ENCODE measurements around the gene TRNP1. TPM values are rescaled to one million over a fixed set of nuclear protein-coding genes. Genes with fewer than 3 reads are reported as not detected.

Gene TRNP1
- total RNA-seq, 1 experiment from 2014 or later: 0.42 TPM

DNA sequence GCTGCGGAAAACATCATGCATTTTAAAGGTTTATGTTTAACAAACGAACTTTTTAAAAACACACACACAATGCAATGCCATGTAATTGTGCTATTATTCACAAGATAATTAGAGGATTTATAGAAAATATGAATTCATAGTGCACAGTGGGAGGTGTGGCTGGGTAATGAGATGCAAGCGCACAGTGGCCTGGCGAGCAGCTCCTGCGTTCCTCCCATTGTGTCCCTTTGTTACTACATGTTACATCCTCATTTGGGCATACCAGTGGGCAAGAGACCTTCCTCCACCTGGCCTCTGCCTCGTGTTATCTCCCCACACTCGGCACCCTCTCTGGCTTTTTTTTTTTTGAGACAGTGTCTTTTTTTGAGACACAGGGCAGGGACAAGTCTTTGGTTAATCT lies 49.2 kb downstream of the TRNP1 start:
- 0 out of 2 replicates have a peak, but pooled peaks cover 3% of the 10 kb centered on the region for H3K27me3 ChIP-seq
- DNase-seq: no peak
- no peaks in the 10 kb centered on the region for H3K4me1 ChIP-seq
- H3K27ac ChIP-seq: no peak overlapping the region
- no peak overlapping the region for H3K4me3 ChIP-seq
- H3K9me3 ChIP-seq (replicated peaks): no peaks in the 10 kb centered on the region
- no peaks in the 10 kb centered on the region for H3K36me3 ChIP-seq

DNA sequence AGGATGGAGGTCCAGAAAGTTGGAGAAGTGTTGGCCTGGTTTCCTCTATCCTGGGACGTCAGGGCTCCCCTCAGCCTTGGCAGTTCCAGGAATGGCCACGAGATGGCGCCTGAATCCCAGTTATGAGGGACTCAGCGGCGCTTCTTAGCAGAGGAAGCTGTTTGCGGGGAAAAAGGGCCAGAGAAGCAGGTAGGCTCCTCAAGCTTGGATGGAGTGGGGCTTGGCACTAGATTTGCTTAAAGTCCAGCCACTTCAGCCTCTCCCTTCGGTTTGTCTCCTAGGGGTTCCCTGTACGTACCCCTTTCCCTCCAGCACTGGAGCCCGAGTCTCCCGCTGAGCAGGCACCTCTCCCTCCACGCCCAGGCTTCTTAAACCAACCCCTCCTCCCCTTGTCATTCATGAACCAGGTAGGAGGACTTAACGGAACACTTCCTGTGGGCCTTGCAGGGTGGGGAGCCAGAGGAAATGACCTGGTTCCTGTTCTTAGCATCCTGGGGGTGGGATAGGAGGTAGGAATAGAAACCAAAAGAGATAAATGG lies 51.2 kb downstream of the TRNP1 start:
- no peaks in the 10 kb centered on the region for H3K27me3 ChIP-seq
- no peaks in the 10 kb centered on the region for H3K36me3 ChIP-seq
- peak; percentile 77 to 92 for DNase-seq
- no peak overlapping the region for H3K4me3 ChIP-seq
- H3K27ac ChIP-seq: no peak overlapping the region
- H3K4me1 ChIP-seq: no peaks in the 10 kb centered on the region
- no peaks in the 10 kb centered on the region for H3K9me3 ChIP-seq (replicated peaks)

DNA sequence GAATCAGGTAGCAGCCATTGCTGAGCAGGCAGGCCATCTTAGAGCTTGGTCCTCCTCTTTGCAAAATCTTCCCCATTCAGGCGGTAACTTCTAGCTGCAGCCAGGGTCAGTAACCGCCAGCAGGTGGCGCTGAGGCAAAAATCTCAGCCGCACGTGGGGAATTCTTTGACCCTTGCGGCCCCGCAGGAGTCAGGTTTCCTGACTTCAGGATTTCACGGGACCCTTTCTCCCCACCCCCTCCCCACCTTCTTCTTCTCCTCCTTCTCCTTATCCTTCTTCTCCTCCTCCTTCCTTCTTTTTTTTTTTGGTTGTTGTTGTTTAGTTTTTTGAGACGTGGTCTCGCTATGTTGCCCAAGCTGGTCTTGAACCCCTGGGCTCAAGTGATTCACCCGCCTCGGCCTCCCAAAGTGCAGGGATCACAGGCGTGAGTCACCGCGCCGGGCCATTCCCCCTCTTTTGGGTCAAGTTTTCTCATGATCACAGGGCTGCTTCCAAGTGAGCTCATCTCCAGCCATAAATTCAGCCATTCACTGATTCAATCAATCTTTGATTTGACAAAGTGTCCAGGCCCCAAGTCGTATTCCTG lies 52.6 kb downstream of the TRNP1 start:
- peak; percentile 56 to 81 for DNase-seq
- H3K27ac ChIP-seq: no peak overlapping the region

DNA sequence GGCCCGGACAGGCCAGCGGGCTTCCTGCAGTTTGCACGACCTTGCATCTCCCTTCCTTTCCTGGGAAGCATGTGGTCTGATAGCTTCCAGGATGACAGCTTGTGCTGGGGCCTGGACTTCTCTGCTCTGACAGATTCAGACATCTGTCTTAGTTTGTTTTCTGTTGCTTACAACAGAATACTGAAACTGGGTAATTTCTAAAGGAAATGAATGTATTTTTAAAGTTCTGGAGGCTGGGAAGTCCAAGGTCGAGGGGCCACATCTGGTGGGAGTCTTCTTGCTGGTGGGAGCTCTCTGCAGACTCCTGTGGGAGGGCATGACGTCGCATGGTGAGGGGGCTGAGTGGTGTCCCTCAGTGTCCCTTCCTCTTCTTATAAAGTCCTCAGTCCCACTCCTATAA lies 54.4 kb downstream of the TRNP1 start:
- H3K27ac ChIP-seq: no peak overlapping the region
- H3K27me3 ChIP-seq: no peaks in the 10 kb centered on the region
- H3K4me3 ChIP-seq: no peak overlapping the region

More for the DNA sequence above, 52.6 kb downstream of the TRNP1 start:
- H3K27me3 ChIP-seq: no peaks in the 10 kb centered on the region
- H3K36me3 ChIP-seq: no peaks in the 10 kb centered on the region
- no peak overlapping the region for H3K4me3 ChIP-seq
- no peaks in the 10 kb centered on the region for H3K4me1 ChIP-seq
- no peaks in the 10 kb centered on the region for H3K9me3 ChIP-seq (replicated peaks)

DNA sequence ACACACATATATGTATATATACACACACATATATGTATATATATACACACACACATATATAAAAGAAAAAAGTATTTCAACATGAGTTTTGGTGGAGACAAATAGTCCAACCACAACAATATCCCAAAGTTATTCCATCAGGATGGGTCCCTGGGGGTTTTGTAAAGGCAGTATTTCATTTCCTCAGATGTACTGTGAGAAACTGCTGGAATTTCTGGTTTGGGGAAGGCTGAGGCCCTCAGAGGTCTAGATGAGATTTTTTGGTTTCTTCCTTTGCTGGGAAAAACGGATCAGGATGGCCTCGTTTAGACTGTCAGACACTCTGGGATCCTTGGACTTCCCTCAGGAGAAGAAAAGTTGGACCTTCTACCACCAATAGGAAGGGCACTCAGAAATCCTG lies 55.6 kb downstream of the TRNP1 start:
- H3K9me3 ChIP-seq (replicated peaks): no peaks in the 10 kb centered on the region

More for the DNA sequence above, 54.4 kb downstream of the TRNP1 start:
- Histone ChIP-seq H3K4me1 (no peaks in the 10 kb centered on the region), H3K9me3 (replicated peaks) (no peaks in the 10 kb centered on the region), H3K36me3 (no peaks in the 10 kb centered on the region)
- DNase-seq: no peak

DNA sequence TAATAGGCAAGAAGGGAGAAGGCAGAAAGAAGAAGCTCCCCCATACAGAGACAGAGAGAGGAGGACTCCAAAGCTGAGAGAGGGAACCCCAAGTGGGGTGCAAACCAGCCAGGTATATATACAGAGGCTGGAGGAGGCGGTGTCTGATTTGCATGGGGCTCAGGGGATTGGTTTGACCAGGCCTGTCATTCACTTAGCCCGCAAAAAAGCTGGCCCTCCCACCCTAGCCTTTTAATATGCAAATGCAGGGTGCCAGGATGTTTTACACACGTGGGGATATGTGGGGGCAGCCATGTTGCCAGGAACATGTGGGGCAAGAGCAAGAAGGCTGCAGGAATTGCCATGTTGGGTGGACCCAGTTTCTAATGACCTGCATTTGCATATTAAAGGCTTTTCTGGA lies 56.1 kb downstream of the TRNP1 start:
- Histone ChIP-seq H3K27ac (no peak overlapping the region), H3K4me3 (no peak overlapping the region)
- peak; percentile 22 to 38 for DNase-seq

More for the DNA sequence above, 55.6 kb downstream of the TRNP1 start:
- Histone ChIP-seq H3K27me3 (no peaks in the 10 kb centered on the region), H3K36me3 (no peaks in the 10 kb centered on the region), H3K4me3 (no peak overlapping the region), H3K27ac (no peak overlapping the region), H3K4me1 (no peaks in the 10 kb centered on the region)
- DNase-seq: no peak

More for the DNA sequence above, 56.1 kb downstream of the TRNP1 start:
- Histone ChIP-seq H3K9me3 (replicated peaks) (no peaks in the 10 kb centered on the region), H3K27me3 (no peaks in the 10 kb centered on the region), H3K36me3 (no peaks in the 10 kb centered on the region), H3K4me1 (no peaks in the 10 kb centered on the region)

Other genes with a start within 250 kb of the TRNP1 start
- 5.8 and 6.2 TPM in 2 replicates for gene PIGV, start 205.7 kb upstream of the TRNP1 start, total RNA-seq (2014; rRNA removed; shearing (Covaris generic))
- gene ZDHHC18, start 167.0 kb upstream of the TRNP1 start, total RNA-seq (2014; rRNA removed; shearing (Covaris generic)): 31.6 and 31.8 TPM in 2 replicates
- 0.14 and 0.15 TPM in 2 replicates for gene SFN, start 130.5 kb upstream of the TRNP1 start, total RNA-seq (2014; rRNA removed; shearing (Covaris generic))
- 22.4 and 25.3 TPM in 2 replicates for gene GPN2, start 103.4 kb upstream of the TRNP1 start, total RNA-seq (2014; rRNA removed; shearing (Covaris generic))
- gene GPATCH3, start 93.2 kb upstream of the TRNP1 start, total RNA-seq (2014; rRNA removed; shearing (Covaris generic)): 12.0 and 12.9 TPM in 2 replicates
- not detected in 2 replicates for gene NR0B2, start 79.7 kb upstream of the TRNP1 start, total RNA-seq (2014; rRNA removed; shearing (Covaris generic))
- 89.7 and 95.5 TPM in 2 replicates for gene NUDC, start 71.9 kb upstream of the TRNP1 start, total RNA-seq (2014; rRNA removed; shearing (Covaris generic))
- not detected in 2 replicates for gene KDF1, start 33.2 kb upstream of the TRNP1 start, total RNA-seq (2014; rRNA removed; shearing (Covaris generic))
- 0.04 and 0.10 TPM in 2 replicates for gene TENT5B, start 19.2 kb downstream of the TRNP1 start, total RNA-seq (2014; rRNA removed; shearing (Covaris generic))
- gene SLC9A1, start 161.4 kb downstream of the TRNP1 start, total RNA-seq (2014; rRNA removed; shearing (Covaris generic)): 7.4 and 8.4 TPM in 2 replicates
- 15.1 and 16.2 TPM in 2 replicates for gene WDTC1, start 240.9 kb downstream of the TRNP1 start, total RNA-seq (2014; rRNA removed; shearing (Covaris generic))